Stimulated activated CD4-positive, alpha-beta T cell treated with anti-CD3 and anti-CD28 coated beads, Interleukin-1b, Interleukin-23, amount 100 ng/mL, for 1 hour (primary cell): Measurements from ENCODE around the gene FARS2.

ENCODE experiments used
- DNase-seq, 2 donors: peaks; one replicate each; pipeline ENCODE4 v3.0.0-alpha.2; 2020; ENCODE audit warnings: low read depth in 2 of 2

The FARS2 gene

DNA sequence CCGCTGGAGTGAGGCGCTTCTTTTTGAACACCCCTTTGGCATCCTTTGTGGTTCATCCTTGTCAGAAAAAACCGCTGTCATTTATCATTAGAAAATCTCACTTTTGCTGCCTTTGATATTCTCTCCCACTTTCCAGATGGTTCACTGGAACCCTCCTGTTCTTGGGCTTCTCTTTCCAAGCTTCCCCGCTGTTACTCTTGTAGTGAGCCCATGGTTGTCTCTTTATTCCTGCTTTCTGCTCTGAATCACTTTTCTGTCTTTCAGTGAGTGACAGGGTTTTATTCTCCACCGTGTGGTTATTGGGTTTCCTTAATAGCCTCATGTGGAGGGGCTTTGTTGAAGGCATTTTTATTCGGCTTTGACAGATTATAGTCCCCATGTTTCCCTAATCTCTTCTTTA is 117.0 kb downstream of the FARS2 start:
- no peak for DNase-seq

DNA sequence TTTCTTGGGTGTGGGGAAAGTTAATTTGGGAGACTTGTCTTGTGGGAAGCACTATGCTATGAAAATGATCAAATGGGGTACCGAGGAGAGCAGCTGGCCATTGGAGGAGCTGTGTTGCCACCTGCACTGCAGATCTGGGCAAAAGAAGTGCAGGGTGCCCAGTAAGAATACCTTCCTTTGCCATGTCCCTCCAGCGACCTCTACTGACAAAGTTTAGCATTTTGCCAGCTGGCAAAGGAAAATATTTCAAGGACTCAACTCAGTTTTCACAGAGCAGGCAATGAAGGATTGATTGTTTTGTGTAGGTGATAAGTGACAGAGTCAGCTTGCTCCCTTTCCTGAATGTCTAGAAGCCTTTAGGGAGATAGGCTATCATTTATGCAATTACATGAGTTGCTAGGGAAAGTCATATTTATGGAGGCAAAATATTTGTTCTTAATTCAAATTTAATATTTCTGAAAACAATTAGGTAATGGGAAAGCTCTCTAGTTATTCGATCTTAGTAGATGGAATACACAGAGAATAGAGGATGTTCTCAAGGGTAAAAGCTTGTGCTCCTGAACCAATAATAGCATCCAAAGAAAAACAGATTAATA is 118.4 kb downstream of the FARS2 start:
- no peak for DNase-seq

DNA sequence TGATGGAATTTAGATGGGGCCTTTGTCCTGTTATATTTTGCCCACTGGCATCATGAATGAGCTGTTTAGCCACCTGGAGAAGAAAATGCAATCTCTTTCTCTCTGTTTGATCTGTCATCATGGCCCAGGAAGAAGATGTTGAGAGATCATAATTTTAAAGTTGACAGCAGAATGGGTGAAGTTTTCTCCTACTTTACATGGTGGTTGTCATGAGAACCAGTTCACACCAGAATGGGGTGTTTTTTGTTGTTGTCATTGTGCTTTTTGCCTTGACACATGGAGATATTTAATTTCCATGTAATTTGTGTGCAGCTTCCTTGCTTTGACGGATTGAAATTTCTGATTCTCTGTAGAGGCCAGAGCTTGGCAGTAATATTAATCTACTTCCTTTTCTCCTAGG is 122.5 kb downstream of the FARS2 start:
- no peak for DNase-seq

DNA sequence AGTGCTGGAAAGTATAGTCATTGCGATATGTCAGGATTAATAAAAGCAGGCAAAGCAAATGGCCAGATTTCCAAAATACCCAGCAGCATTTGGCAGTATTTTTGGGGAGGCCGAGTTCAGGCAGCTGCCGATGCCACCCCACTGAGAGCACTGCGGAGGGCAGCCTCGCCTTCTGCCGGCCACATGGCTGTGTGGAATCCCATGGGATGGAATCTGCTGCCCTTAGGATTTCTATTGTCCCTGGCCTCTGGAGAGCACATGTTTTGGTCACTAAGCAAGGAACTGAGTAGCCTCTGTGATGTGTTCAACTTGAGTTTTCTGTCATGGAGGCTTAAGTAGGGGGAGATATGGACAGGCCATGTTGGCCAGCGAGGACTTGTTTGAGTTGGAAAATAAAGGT is 123.0 kb downstream of the FARS2 start:
- DNase-seq, result no peak

DNA sequence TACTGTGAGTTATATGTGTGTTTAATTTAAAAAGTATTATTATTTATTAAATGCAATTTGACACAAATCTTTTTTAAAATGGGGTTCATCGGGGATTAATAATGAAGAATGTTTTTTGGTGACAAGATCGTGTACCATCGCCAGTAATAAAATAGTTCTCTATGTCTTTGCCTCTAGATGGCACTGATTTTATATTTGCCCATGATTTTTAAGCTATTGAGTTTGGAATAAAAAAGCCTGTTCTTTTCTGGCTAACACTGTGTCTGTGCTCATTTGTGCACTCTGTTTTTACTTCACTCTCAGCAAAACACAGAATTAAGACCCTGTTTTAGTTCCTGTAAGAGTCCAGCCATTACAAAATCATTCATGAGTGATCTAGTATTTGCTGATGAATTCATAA is 127.0 kb downstream of the FARS2 start:
- DNase-seq, result no peak

DNA sequence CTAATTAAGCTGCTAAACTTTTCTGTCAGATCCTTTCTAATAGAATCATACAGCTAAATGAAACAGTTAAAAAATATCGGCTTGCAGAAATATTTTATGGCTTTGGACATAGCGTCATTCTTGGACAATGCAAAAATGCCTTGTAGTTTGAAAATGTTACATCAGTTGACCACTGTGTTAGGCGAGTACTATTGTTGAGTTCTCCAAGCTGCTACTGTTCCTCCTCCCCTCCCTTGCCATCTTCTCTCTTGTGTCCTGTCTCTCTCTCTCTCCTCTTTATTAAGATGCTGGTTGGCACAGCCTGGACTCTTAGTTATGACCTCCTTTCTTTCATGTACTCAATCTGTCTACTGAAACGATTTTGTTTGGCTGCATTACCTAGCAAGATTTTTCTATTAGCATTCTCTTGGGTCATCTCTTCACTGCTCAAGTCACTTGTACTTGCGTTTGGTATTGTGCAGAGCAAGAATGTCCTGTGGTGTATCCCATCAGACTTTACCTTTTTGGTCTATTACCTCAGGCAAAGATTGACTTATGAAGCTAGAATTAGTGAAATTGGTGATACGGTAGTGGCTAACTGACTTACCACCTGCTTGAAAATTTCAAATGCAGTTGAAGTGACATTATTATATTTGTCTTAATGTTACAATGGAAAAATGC is 127.9 kb downstream of the FARS2 start:
- DNase-seq, result no peak

DNA sequence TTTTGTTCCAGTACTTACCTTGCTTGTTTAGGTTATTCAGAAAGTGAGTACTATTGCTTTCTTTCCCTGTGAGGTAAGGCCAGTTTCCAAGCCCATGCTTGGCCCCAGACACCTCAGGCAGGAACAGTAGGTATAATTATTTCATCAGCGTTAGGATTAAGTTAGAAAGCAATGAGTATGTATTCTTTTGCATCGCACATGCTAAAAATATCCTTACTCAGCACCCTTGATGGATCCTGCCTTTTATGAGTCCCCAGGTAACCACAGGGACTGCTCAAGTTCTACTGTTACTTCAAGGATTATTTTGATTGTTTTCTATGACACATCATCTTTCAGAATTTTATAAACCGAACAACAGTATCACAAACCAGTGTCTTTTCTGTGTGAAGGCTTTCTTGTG is 128.9 kb downstream of the FARS2 start:
- no peak for DNase-seq

DNA sequence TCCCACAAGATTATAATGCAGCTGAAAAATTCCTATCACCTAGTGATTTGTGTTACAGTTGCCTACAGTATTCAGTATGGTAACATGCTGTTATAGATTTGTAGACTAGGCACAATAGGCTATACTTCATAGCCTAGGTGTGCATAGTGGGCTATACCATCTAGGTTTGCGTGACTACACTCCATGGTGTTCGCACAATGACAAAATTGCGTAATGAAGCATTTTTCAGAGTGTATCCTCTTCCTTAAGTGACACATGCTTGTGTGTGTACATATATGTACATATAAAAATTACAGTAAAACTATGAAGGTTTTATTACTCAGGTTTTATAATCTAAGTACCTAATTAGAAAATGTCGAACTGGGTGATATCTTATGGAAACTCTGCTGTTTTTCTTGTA is 133.0 kb downstream of the FARS2 start:
- DNase-seq, result no peak

DNA sequence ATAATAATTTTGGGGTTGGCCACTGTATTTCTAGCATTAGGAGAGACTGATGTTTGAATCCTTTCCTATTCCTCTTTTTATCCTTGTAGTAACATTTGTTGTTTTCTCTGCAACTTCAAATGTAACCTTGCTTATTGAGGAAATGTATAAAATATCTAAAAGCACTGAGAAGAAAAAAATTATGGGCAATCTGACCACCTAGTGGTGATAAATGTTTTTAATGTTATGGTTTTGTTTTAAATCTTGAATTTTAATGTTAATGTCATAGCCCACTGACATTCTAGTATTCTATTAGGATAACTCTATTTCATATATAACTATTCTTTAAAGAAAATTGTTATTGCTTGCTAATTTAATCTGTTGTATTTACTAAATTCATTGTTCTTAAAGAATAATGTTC is 134.4 kb downstream of the FARS2 start:
- DNase-seq, result no peak

DNA sequence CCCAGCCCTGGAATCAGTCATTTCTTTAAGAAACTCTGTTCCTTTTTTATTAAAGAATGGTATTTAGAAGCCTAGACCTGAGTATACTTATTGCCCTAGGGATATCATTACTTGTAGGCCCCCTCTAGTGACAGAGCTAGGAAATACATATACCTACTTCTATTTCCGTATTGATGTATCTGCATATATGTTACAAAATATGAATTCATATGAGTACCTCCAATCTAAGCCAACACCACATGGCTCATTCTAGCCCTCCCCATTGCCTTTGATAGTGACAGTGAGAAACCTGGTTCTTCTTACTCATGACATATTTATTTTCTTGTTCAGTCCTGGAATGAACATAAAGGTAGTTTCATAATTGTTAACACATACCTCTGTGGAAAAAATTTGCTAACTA is 137.2 kb downstream of the FARS2 start:
- DNase-seq, result no peak

DNA sequence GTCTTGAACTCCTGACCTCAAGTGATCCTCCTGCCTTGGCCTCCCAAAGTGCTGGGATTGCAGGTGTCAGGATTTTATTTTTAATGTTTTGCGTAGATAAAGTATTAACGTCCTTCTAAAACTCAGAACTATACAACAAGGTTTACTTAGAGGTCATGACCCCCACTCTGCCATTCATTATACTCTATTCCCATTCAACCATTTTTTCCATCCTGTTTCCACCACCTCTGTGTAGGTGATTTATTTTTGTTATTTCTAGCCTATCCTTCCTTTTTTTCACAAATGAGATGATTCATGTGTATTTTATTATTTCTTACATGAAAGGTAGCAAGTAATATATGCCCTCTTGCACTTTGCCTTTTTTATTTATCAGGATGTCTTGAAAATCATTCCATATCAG is 138.1 kb downstream of the FARS2 start:
- DNase-seq, result no peak

DNA sequence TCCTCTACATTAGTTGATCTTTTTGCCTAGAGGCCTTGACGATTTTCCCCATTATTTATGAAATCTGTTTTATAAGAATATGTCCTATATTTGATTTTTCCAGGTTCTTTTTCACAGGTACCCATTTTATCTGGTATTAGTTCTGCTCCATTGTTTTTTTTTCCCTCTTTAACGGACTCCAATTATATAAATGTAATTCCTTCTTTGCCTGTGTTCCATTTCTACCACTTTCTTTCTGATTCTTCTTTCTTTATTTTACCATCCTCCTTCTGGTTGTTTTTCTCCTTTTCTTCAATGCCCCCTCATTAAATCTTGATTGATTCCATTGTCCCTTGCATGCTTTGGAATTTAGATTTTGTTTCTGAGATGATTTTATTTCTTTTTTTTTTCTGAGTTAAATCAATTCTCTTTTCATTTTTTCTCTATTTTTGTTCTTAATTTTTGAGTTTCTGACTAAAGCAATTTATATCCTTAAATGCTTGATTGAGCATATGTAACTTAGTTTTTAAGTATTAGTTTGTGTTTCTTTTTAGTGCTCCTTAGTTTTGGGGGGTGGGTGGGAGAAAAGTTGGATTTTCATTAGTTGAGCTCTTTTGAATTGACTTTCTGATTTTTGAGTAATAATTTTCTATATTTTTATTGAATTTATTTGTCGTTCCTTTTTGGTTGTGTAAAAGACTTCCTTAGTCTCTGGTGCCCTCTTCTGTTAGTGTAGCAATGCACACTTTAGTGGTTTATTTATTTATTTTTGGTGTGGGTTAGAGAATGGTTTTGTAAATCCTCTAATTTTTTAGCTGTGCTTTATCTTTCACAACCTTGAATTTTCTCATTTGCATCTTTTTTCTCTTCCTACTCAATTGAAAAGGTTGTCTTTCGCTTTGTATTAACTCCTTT is 140.8 kb downstream of the FARS2 start:
- DNase-seq, result no peak

DNA sequence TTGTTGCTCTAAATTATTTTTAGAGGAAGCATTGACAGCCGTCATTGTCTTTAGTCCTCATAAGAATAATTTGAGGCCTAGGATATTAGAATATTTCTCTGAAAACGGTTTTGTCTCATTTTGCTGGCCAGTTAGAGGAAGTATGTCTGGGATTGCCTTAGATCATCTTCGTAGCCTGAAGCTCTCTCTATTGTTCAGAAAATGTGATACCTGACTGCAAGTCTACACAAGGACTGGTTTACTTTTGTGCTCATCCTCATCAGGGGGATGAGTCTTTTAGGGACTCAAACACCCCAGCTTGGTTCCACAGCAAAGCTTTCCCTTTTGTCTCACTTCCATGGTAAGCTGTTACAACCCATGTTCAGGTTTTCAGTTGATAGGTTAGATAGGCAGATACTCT is 141.8 kb downstream of the FARS2 start:
- no peak for DNase-seq

DNA sequence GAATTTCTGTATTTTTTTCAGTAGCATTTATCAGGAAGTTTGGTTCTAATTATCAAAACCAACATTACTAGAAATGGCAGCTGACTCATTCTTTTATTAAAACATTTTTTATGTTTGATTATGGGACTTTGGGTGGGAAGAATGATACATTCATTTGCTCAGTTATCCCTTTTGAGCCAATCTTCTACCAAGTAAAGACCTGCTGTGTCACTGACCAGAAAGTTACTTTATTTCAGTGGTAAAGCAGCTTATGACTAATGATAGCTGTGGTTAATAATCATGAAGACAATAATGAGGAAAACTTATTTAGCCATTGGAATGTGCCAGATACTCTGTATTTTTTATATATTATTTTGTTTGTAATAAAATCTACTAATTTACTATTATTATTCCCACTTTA is 142.3 kb downstream of the FARS2 start:
- no peak for DNase-seq

DNA sequence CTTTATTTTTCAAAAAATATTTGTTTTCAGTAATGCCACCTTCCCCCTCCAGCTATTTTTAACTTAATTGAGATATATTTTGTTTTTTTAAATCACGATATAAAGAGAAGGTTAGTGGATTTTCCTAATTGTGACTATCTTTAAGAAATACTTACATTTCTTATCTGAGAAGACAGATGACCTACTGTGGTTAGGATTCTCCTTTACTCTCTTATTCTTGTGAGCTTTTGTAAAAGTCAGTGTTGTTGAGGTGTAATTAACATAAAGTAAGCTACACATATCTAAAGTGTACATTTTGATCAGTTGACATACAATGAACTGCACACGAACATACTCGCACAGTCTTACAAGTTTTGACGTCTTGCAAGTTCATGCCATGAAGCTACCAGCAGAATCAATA is 144.7 kb downstream of the FARS2 start:
- no peak for DNase-seq

DNA sequence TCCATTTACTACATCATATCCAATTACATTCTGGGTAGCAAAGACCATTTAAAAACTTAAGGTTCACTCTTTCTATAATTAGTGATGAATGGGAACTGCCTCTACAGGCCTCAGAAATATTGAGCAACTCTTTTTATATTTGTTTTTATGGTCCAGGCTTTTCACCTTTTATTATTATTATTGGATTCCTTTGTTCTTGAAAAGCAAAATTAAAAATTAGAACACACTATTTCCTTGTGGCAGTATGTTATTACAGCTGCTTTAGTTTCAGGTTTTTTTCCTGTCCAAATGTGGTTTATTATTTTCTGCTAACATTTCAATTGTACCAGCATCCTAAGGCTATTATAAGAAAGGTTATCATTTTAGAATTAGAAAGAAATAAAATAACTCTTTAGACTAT is 150.1 kb downstream of the FARS2 start:
- DNase-seq, result no peak

DNA sequence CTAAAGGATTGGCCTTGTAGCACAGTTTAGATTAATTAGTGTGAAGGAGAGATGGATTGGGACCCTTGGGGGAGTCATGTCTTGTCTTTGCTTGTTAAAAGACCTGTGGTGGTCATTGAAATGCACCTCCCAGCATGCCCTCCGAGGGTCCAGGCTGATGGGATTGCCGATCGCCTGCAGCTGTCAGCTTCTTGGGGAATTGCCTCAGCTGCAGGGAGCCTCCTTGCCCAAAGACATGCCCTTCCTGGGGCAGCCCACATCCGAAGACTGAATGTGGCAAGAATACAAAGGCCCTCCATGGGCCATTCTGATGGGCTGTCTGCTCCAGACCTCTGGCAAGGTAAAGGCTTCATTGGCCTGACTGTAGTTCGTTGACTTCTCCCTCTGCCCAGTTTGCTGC is 150.7 kb downstream of the FARS2 start:
- DNase-seq, result no peak

DNA sequence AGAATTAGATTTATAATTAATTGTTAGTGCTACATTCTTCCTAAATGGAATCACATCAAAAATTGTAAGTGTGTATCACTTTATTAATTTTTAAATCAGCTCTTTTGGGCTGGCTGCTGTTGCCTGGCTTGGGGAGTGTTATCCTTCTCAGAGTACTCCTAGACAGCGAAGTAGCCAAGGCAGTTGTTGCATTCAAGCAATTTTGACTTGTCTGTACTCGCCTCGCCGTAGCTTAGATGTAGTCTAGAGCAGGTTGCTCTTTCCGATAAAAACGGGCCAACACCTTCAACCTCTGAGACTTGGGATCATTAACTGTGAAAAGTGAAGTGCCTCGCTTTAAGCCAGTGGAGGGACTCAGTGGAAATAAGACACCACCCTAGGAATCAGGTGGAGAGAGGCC is 151.3 kb downstream of the FARS2 start:
- no peak for DNase-seq

DNA sequence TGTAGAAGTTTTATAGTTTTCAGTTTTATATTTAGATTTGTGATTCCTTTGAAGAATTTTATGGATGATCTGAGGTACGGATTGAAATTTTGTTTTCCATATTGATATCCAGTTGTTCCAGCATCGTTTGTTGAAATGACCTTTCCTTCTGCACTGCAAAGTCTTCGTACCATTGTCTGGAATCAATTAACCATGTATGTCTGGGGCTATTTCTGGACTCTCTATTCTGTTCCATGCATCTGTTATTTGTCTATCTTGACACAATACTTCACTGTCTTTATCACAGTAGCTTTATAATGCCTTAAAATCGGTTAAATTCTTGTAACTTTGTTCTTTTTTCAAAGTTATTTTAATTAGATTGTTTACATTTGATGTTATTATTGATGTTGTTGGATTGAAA is 154.9 kb downstream of the FARS2 start:
- no peak for DNase-seq

DNA sequence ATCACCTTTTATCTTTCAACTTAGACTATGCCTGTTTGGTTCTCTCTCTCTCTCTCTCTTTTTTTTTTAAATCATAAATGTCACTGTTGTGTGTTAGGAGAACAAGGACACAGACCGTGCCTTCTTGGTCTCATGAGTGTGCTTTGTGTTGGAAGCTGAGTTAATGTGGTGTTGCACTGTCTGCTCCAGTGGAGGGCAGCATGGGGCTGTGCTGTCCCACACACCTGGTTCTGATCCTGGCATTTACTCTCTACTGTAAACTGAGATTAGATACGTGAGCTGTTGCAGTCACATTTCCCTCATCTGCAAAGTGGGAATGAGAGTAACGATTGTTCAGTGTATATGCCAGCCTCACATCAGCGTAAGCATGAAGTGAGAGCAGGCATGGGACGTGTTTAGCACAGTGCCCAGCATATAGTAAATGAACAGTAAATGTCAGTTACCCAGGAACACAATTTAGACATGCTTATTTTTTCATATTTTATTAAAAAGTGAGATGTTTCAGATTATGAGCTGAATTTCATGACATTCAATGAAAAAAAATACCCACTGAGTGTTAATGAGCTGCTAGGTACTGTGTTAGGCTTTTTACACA is 161.1 kb downstream of the FARS2 start:
- DNase-seq, result no peak

DNA sequence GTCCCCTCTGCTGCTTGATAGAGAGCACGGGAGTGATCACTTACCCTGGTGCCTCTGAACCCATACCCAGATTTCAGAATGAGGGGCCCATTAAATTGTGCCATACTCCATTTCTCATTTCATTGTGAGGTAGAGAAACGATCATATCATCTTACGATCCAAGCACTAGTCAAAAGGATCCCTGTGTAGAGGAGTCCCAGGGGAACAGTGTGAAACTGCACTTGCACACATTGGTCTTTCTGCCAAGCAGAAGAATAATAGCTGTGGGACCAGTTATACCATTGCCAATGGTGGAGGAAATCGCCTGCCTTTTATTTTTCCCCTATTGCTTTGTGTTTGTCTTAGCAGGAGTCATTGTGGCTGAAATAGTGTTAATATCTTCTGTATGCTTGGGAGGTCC is 161.9 kb downstream of the FARS2 start:
- no peak for DNase-seq

DNA sequence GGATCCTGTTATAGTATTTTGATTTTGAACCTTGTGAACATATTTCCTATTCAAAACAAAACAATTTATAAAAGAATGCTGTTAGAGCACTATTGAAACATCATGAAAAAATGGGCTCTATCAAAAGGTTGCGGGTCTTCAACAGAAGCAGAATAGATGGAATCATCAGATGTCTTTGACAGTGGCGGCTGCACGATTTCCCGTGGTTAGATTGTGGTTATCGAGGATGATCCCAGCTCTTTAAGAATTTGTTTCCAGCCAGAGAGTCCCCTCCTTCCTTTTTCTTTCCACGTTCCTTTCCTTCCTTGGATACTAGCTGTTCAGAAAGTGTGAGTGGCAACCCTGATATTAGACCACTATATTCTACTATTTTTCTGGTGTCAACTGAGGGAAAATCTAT is 163.4 kb downstream of the FARS2 start:
- DNase-seq, result no peak

DNA sequence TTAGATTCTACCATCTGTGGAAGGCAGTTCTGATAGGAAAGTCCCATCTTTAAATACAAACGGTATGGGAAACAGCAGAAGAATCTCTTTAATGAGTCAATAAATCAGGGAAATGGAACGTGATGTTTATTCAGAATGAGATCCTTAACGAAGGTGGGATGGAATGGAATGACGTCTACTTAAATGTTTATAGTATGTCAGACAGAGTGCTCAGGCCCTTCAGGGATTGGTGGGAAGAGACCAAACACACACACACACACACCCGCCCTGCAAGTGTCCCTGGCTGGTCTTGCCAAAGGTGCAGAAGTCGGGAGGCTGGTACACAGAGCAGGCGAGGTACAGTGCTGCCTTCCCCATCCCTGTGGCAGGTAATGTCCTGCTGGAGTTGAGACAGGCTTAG is 164.0 kb downstream of the FARS2 start:
- no peak for DNase-seq
